ENCODE results near the gene CAMTA1. TPM values are rescaled to one million over a fixed set of nuclear protein-coding genes. Genes with fewer than 3 reads are reported as not detected.

CAMTA1 gene
- total RNA-seq, 1 experiment from 2014 or later, result 69.5 TPM

DNA sequence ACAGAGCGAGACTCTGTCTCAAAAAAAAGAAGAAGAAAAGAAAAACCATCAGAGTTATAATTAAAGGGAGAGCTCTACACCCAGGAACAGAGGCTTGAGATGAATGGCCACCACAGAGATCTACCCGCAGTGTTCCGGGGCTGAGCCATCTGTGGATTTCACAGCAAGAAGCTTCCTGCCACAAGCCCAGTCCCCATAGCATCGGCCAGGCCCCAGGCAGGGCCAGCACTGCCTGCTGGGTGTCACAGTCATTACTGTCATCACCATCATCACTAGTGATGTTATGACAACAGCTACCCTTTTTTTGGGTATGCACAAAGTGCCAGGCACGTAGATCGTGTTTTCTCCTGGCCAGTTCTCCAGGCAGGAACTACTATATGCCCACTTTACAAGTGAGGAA is 874.3 kb downstream of the CAMTA1 start:
- no peak overlapping the region for H3K9ac ChIP-seq (ENCODE audit: low read length)
- intact Hi-C loops (cut with micrococcal nuclease), result no loop called here
- no peak for ATAC-seq
- H4K20me1 ChIP-seq (ENCODE audit: insufficient read depth), result no peaks in the 10 kb centered on the region
- no peaks in the 10 kb centered on the region for H3K27me3 ChIP-seq (ENCODE audit: insufficient read depth, low read length)
- H2AFZ ChIP-seq (ENCODE audit: low read depth, low read length, poor library complexity, severe bottlenecking), result no peak overlapping the region
- no peaks in the 10 kb centered on the region for H3K36me3 ChIP-seq (ENCODE audit: control insufficient read depth in 1 of 2, insufficient read depth in 2 of 2, low read length in 2 of 2)
- H3K4me2 ChIP-seq (ENCODE audit: low read length), result no peak overlapping the region
- DNase-seq (ENCODE audit: low read depth, low spot score), result no peak
- H3K9me2 ChIP-seq (ENCODE audit: insufficient read depth), result no peaks in the 10 kb centered on the region
- H3K4me3 ChIP-seq (replicated peaks in 1 of 2; ENCODE audit: low read depth in 1 of 2, low read length in 2 of 2), result no peak overlapping the region
- ChIA-PET RAD21 (ENCODE audit: low non-redundant PET in 1 of 2, low total read pairs in 2 of 2, uncharacterized antibody in 2 of 2, unreplicated experiment in 2 of 2) (no interaction called here), POLR2A (no interaction called here), CTCF (interaction anchor here (0.9 to 1.8 kb wide), 2 partner anchors 10 to 12 kb away, joined by 3 to 13 read pairs; no protein-coding TSS in a partner anchor)
- H3K27ac ChIP-seq (ENCODE audit: low read depth, low read length), result no peak overlapping the region
- TF ChIP-seq ZNF274 (IDR thresholded peaks at IDR 0.05; ENCODE audit: low read depth, low read length) (no peak), JUND (IDR thresholded peaks at IDR 0.05) (no peak), POLR2AphosphoS5 (IDR thresholded peaks at IDR 0.05; ENCODE audit: low read depth, low read length) (no peak), RAD21 (IDR thresholded peaks at IDR 0.05; ENCODE audit: low read depth) (no peak), TCF7L2 (IDR thresholded peaks at IDR 0.05; ENCODE audit: borderline replicate concordance, extremely low read depth, insufficient read depth, insufficient read length) (no peak), EGR1 (IDR thresholded peaks at IDR 0.05; ENCODE audit: low read depth) (no peak), YY1 (IDR thresholded peaks at IDR 0.05; ENCODE audit: extremely low read depth, insufficient replicate concordance, low read depth, low read length) (no peak), FOSL1 (IDR thresholded peaks at IDR 0.05; ENCODE audit: low read depth) (no peak), ELF1 (IDR thresholded peaks at IDR 0.05; ENCODE audit: borderline replicate concordance, low read depth) (no peak)
- TF ChIP-seq, protein P1, sequence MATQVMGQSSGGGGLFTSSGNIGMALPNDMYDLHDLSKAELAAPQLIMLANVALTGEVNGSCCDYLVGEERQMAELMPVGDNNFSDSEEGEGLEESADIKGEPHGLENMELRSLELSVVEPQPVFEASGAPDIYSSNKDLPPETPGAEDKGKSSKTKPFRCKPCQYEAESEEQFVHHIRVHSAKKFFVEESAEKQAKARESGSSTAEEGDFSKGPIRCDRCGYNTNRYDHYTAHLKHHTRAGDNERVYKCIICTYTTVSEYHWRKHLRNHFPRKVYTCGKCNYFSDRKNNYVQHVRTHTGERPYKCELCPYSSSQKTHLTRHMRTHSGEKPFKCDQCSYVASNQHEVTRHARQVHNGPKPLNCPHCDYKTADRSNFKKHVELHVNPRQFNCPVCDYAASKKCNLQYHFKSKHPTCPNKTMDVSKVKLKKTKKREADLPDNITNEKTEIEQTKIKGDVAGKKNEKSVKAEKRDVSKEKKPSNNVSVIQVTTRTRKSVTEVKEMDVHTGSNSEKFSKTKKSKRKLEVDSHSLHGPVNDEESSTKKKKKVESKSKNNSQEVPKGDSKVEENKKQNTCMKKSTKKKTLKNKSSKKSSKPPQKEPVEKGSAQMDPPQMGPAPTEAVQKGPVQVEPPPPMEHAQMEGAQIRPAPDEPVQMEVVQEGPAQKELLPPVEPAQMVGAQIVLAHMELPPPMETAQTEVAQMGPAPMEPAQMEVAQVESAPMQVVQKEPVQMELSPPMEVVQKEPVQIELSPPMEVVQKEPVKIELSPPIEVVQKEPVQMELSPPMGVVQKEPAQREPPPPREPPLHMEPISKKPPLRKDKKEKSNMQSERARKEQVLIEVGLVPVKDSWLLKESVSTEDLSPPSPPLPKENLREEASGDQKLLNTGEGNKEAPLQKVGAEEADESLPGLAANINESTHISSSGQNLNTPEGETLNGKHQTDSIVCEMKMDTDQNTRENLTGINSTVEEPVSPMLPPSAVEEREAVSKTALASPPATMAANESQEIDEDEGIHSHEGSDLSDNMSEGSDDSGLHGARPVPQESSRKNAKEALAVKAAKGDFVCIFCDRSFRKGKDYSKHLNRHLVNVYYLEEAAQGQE (IDR thresholded peaks at IDR 0.05; ENCODE audit: low read depth), result no peak
- TF ChIP-seq, protein P2, sequence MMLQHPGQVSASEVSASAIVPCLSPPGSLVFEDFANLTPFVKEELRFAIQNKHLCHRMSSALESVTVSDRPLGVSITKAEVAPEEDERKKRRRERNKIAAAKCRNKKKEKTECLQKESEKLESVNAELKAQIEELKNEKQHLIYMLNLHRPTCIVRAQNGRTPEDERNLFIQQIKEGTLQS (IDR thresholded peaks at IDR 0.05), result no peak
- H3K79me2 ChIP-seq (ENCODE audit: insufficient read depth, low read length), result no peaks in the 10 kb centered on the region
- H3K4me1 ChIP-seq (ENCODE audit: control insufficient read depth in 1 of 2, insufficient read depth in 2 of 2, low read length in 2 of 2), result no peaks in the 10 kb centered on the region
- H3K9me3 ChIP-seq (ENCODE audit: control insufficient read depth in 1 of 2, insufficient read depth in 1 of 2, low read depth in 1 of 2, low read length in 2 of 2), result no peaks in the 10 kb centered on the region
- no TSS peak for BruUV-seq (replicated peaks)

Data from HCT116 (cell line).